HepG2 (cell line): ENCODE measurements around the gene FAM193A. TPM values are rescaled to one million over a fixed set of nuclear protein-coding genes. Genes with fewer than 3 reads are reported as not detected.

ENCODE experiments used
- ATAC-seq: fragments of 200-7000 bp; cut with Tn5 transposase; 3 replicates; pipeline ENCODE4 v1.9.1; 2020; ENCODE audit warnings: mild to moderate bottlenecking, moderate library complexity
- BruUV-seq: library from RNA; stranded (reverse); fragments of 400-500 nt; replicated peaks from 2 replicates; lab custom pipeline; 2021; lab: Mats Ljungman, UMichigan
- CTCF ChIA-PET: fragments of 300-600 bp; formaldehyde crosslinking; extraction: SDS; loops from one replicate; lab custom pipeline; 2021; ENCODE audit warnings: low total read pairs, inconsistent platforms, low intra/inter-chr PET ratio; lab: Yijun Ruan, JAX
- POLR2A ChIA-PET: fragments of 350-600 bp; sonication (Branson Sonifier 250); formaldehyde crosslinking; loops from one replicate; lab custom pipeline; 2020; ENCODE audit warnings: antibody characterized with exemption, inconsistent platforms; lab: Yijun Ruan, JAX
- DNase-seq: peaks from one replicate; pipeline ENCODE4 v3.0.0-alpha.2; 2015; ENCODE audit warnings: low spot score
- FAIRE-seq: peaks from 3 replicates; lab custom pipeline; 2011; peaks lifted over from hg19 to GRCh38; lab: Jason Lieb, UNC
- H2AFZ ChIP-seq: one replicate; pipeline ENCODE4 v1.6.1; 2011; ENCODE audit warnings: low read length, inconsistent platforms
- H3K27ac ChIP-seq: fragments of 300-600 bp; 3 replicates; pipeline ENCODE4 v1.8.0; 2011; ENCODE audit warnings: mixed run types, mild to moderate bottlenecking, mixed read lengths, low read length, inconsistent platforms; ENCODE audit not compliant: insufficient read depth; ENCODE audit errors: extremely low read length
- H3K27me3 ChIP-seq, 2 experiments: fragments of 200-600 bp in 1 of 2; 2 replicates in 1 of 2; 3 replicates in 1 of 2; pipeline versions ENCODE4 v1.6.0 to v1.8.0; 2011; ENCODE audit warnings: low read length in 2 of 2, mild to moderate bottlenecking in 2 of 2, moderate library complexity in 2 of 2, inconsistent platforms in 1 of 2; ENCODE audit not compliant: insufficient read depth in 2 of 2, control insufficient read depth in 1 of 2
- H3K36me3 ChIP-seq, 2 experiments: fragments of 200-600 bp in 1 of 2; replicated peaks in 1 of 2; 2 replicates in 1 of 2; 3 replicates in 1 of 2; pipeline versions ENCODE4 v1.5.1 to v1.8.0; 2011; ENCODE audit warnings: low read length in 2 of 2, inconsistent platforms in 1 of 2; ENCODE audit not compliant: insufficient read depth in 2 of 2, control insufficient read depth in 1 of 2
- H3K4me1 ChIP-seq: 2 replicates; pipeline ENCODE4 v1.5.1; 2012; ENCODE audit warnings: low read length, inconsistent platforms; ENCODE audit not compliant: insufficient read depth
- H3K4me2 ChIP-seq: 2 replicates; pipeline ENCODE4 v1.6.0; 2011; ENCODE audit warnings: low read depth, low read length, inconsistent platforms
- H3K4me3 ChIP-seq, 3 experiments: fragments of 200-600 bp in 1 of 3; sonication (generic), shearing (Covaris generic) in 1 of 3; replicated peaks in 1 of 3; 2 replicates each; pipeline ENCODE4 v1.5.1; 2011 to 2016; ENCODE audit warnings: low read length in 3 of 3, inconsistent platforms in 2 of 3, low read depth in 2 of 3, mild to moderate bottlenecking in 2 of 3, control low read depth in 1 of 3, mixed read lengths in 1 of 3; ENCODE audit not compliant: insufficient read depth in 1 of 3
- H3K79me2 ChIP-seq: one replicate; pipeline ENCODE4 v1.6.1; 2011; ENCODE audit warnings: low read length, inconsistent platforms; ENCODE audit not compliant: insufficient read depth
- H3K9ac ChIP-seq: 2 replicates; pipeline ENCODE4 v1.6.0; 2011; ENCODE audit warnings: mild to moderate bottlenecking, low read depth, low read length, inconsistent platforms; ENCODE audit not compliant: insufficient read depth
- H3K9me3 ChIP-seq: 2 replicates; pipeline ENCODE4 v1.5.1; 2012; ENCODE audit warnings: mild to moderate bottlenecking, low read length
- H4K20me1 ChIP-seq: 2 replicates; pipeline ENCODE4 v1.6.0; 2011; ENCODE audit warnings: inconsistent platforms, mild to moderate bottlenecking, low read length, moderate library complexity; ENCODE audit not compliant: insufficient read depth
- ASH2L ChIP-seq: fragments of 300-600, 200-600 bp; sonication (generic); IDR thresholded peaks from 2 replicates; pipeline ENCODE4 v1.7.0; 2017; ENCODE audit warnings: low read depth, mild to moderate bottlenecking, moderate library complexity, mixed read lengths, low read length; ENCODE audit not compliant: insufficient read length
- ATAD3A ChIP-seq: sonication (generic); formaldehyde crosslinking; IDR thresholded peaks from 2 replicates; pipeline ENCODE4 v1.4.0; 2020; ENCODE audit warnings: missing genetic modification reagents
- ELF1 ChIP-seq: sonication (generic); formaldehyde crosslinking; IDR thresholded peaks from 2 replicates; pipeline ENCODE4 v1.4.0; 2020; ENCODE audit warnings: missing genetic modification reagents
- GATA4 ChIP-seq: sonication (generic); IDR thresholded peaks from 2 replicates; pipeline ENCODE4 v1.6.1; 2016; ENCODE audit warnings: antibody characterized with exemption, low read depth, borderline replicate concordance
- HIVEP1 ChIP-seq: sonication (generic); formaldehyde crosslinking; IDR thresholded peaks from 2 replicates; pipeline ENCODE4 v1.4.0; 2020; ENCODE audit warnings: mild to moderate bottlenecking, missing genetic modification reagents
- HMGA1 ChIP-seq: sonication (generic); formaldehyde crosslinking; conservative IDR thresholded peaks from 2 replicates; pipeline ENCODE4 v1.4.0; 2020; ENCODE audit warnings: missing genetic modification reagents
- HNRNPUL1 ChIP-seq: fragments of 200-400 bp; formaldehyde crosslinking; IDR thresholded peaks from 2 replicates; pipeline ENCODE4 v1.6.1; 2017; ENCODE audit warnings: low read depth, mild to moderate bottlenecking, low read length, moderate library complexity
- JUN ChIP-seq: sonication (generic); formaldehyde crosslinking; IDR thresholded peaks from 2 replicates; pipeline ENCODE4 v1.4.0; 2020; ENCODE audit warnings: mild to moderate bottlenecking, missing genetic modification reagents
- KLF12 ChIP-seq: sonication (generic); formaldehyde crosslinking; IDR thresholded peaks from 2 replicates; pipeline ENCODE4 v1.4.0; 2020; ENCODE audit warnings: missing genetic modification reagents, borderline replicate concordance
- STAG1 ChIP-seq: sonication (generic); formaldehyde crosslinking; IDR thresholded peaks from 2 replicates; pipeline ENCODE4 v1.4.0; 2020; ENCODE audit warnings: missing genetic modification reagents
- TBP ChIP-seq: sonication (generic); formaldehyde crosslinking; IDR thresholded peaks from 2 replicates; pipeline ENCODE4 v1.5.0; 2020; ENCODE audit warnings: missing genetic modification reagents
- TCF7 ChIP-seq: sonication (generic); IDR thresholded peaks from 2 replicates; pipeline ENCODE4 v1.6.1; 2016; ENCODE audit warnings: antibody characterized with exemption, low read depth
- TEAD3 ChIP-seq: optimal IDR thresholded peaks from 2 replicates; pipeline ENCODE3; 2016; ENCODE audit warnings: borderline replicate concordance
- ZFP1 ChIP-seq: IDR thresholded peaks from 2 replicates; pipeline ENCODE4 v1.6.1; 2016
- ZNF644 ChIP-seq: IDR thresholded peaks from 2 replicates; pipeline ENCODE4 v1.6.1; 2016; ENCODE audit warnings: low read depth
- WGBS: methylation state at CpG from one replicate; pipeline ENCODE4 v1.1.6; 2017; ENCODE audit warnings: low lambda C conversion rate; 5-methylcytosine and 5-hydroxymethylcytosine counted together
- in situ Hi-C: cut with HindIII; loops from 2 replicates; pipeline ENCODE4 v1.10.0; 2017; ENCODE audit warnings: low pct_unique_long_range_greater_than_20kb; ENCODE audit not compliant: extremely low pct_ligation_motif_present
- intact Hi-C: fragments of 100-400 bp; cut with micrococcal nuclease; formaldehyde crosslinking; loops from one replicate; pipeline ENCODE4 v1.10.0; 2022; ENCODE audit not compliant: unreplicated experiment
- polyA plus RNA-seq, 8 experiments: library from polyadenylated mRNA; depleted of rRNA in 3 of 8; stranded (reverse) in 7 of 8; unstranded in 1 of 8; fragments of >200 nt; fragmentation: Illumina TruSeq in 4 of 8; extraction: Trizol in 4 of 8; gene quantifications; 2 replicates each; pipeline versions ENCODE4 v1.2.1 to v1.2.3, GENCODE V29; 2011 to 2016; ENCODE audit warnings: low read depth in 4 of 8, missing spikeins in 1 of 8, mixed read lengths in 1 of 8; ENCODE audit not compliant: insufficient read depth in 1 of 8
- total RNA-seq, 5 experiments: library from RNA; depleted of rRNA; stranded (reverse); fragments of >200 nt; fragmentation: Illumina TruSeq; extraction: Trizol; gene quantifications; 2 replicates each; pipeline ENCODE4 v1.2.3, GENCODE V29; 2016; ENCODE audit warnings: low read depth in 1 of 5
- TF ChIP-seq, protein P1 (sequence below): sonication (generic); formaldehyde crosslinking; IDR thresholded peaks from 2 replicates; pipeline ENCODE4 v1.5.0; 2020; ENCODE audit warnings: mild to moderate bottlenecking, missing genetic modification reagents, moderate library complexity
- TF ChIP-seq, protein P2 (sequence below), 2 experiments: sonication (generic) in 1 of 2; formaldehyde crosslinking in 1 of 2; IDR thresholded peaks; 2 replicates each; pipeline versions ENCODE4 v1.4.0 to v1.6.1; 2016 to 2020; ENCODE audit warnings: borderline replicate concordance in 1 of 2, low read depth in 1 of 2, mild to moderate bottlenecking in 1 of 2, missing genetic modification reagents in 1 of 2

FAM193A gene
- total and polyA plus RNA-seq, 2 of the 13 experiments (the other 11 are each of a cell fraction or from before 2014, with no cell fraction given): 5.7 to 8.7 TPM

DNA sequence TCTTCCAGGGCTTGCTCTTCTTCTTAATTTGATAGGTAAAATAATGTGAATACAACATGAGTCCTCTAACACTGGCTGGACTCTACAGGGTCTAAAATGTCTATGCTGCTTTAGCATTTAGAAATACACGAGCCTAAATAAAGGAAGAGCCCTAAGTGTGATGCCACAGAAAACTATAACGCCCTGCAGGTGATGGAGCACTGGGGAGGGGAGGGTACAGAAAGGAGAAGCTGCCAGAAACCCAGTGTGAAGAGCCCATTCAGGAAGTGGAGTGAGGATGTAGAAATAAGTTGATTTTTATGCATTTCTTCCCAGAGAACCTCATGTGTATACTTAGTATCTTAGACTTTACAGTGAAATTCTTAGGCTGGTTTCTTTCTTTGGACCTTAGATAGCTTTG lies 136.3 kb downstream of the FAM193A start (continued):
- TF ChIP-seq ATAD3A (CRISPR knock-in tag) (no peak), ZFP1 (CRISPR knock-in tag) (no peak), HMGA1 (no peak)

DNA sequence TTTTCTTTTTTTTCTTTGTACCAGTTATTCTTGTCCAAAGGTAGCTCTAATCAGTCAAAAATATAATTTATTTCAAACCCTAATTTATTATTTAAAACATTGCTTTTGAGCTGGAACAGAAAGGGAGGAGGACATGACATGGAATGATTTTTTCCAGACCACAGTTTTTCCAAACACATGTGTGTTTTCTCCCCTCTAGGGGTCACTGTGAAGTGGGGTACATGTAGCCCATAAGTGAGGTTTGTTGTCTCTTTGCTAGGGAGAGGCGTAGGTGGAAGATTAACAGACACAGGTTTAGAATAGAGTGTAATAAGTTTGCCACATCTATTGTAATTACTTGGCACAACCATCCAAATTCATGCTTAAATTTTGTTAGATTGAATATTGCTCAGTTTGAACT lies 136.7 kb downstream of the FAM193A start:
- DNase-seq (peak; percentile 8), ATAC-seq (0 out of 3 replicates have a peak, but pooled peaks have one; percentile 44), FAIRE-seq (no peak)
- Histone ChIP-seq H3K9me3 (no peaks in the 10 kb centered on the region), H3K4me2 (no peak overlapping the region), H3K4me1 (no peaks in the 10 kb centered on the region), H3K27me3 (no peaks in the 10 kb centered on the region), H2AFZ (no peak overlapping the region), H4K20me1 (no peaks in the 10 kb centered on the region), H3K27ac (no peak overlapping the region), H3K4me3 (no peak overlapping the region), H3K79me2 (peaks cover 9% of the 10 kb centered on the region), H3K36me3 (peaks cover 26 to 74% of the 10 kb centered on the region in 2 experiments), H3K9ac (no peak overlapping the region)
- in situ Hi-C loops (no loop called here), intact Hi-C loops (no loop called here)
- CTCF ChIA-PET: no interaction called here
- POLR2A ChIA-PET: no interaction called here
- BruUV-seq: no TSS peak
- 88% methylated on average over 1 of the region's 1 CpG for WGBS
- TF ChIP-seq, protein P1, sequence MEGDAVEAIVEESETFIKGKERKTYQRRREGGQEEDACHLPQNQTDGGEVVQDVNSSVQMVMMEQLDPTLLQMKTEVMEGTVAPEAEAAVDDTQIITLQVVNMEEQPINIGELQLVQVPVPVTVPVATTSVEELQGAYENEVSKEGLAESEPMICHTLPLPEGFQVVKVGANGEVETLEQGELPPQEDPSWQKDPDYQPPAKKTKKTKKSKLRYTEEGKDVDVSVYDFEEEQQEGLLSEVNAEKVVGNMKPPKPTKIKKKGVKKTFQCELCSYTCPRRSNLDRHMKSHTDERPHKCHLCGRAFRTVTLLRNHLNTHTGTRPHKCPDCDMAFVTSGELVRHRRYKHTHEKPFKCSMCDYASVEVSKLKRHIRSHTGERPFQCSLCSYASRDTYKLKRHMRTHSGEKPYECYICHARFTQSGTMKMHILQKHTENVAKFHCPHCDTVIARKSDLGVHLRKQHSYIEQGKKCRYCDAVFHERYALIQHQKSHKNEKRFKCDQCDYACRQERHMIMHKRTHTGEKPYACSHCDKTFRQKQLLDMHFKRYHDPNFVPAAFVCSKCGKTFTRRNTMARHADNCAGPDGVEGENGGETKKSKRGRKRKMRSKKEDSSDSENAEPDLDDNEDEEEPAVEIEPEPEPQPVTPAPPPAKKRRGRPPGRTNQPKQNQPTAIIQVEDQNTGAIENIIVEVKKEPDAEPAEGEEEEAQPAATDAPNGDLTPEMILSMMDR (CRISPR knock-in tag): peak; percentile 50
- TF ChIP-seq ELF1 (CRISPR knock-in tag): no peak
- no peak for TF ChIP-seq TEAD3 (CRISPR knock-in tag)
- TF ChIP-seq HIVEP1 (CRISPR knock-in tag): no peak
- TF ChIP-seq GATA4: no peak
- TF ChIP-seq ZNF644: no peak
- TF ChIP-seq ASH2L: no peak
- no peak for TF ChIP-seq KLF12 (CRISPR knock-in tag)
- TF ChIP-seq TBP (CRISPR knock-in tag): no peak
- no peak for TF ChIP-seq TCF7
- no peak for TF ChIP-seq JUN (CRISPR knock-in tag)
- no peak for TF ChIP-seq HNRNPUL1
- TF ChIP-seq, protein P2, sequence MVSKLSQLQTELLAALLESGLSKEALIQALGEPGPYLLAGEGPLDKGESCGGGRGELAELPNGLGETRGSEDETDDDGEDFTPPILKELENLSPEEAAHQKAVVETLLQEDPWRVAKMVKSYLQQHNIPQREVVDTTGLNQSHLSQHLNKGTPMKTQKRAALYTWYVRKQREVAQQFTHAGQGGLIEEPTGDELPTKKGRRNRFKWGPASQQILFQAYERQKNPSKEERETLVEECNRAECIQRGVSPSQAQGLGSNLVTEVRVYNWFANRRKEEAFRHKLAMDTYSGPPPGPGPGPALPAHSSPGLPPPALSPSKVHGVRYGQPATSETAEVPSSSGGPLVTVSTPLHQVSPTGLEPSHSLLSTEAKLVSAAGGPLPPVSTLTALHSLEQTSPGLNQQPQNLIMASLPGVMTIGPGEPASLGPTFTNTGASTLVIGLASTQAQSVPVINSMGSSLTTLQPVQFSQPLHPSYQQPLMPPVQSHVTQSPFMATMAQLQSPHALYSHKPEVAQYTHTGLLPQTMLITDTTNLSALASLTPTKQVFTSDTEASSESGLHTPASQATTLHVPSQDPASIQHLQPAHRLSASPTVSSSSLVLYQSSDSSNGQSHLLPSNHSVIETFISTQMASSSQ (IDR thresholded peaks at IDR 0.05; ENCODE audit: low read depth): no peak
- TF ChIP-seq, protein P2 (CRISPR knock-in tag; IDR thresholded peaks at IDR 0.05; ENCODE audit: borderline replicate concordance): no peak
- peak; percentile 51 for TF ChIP-seq STAG1 (CRISPR knock-in tag)
